K562 (cell line): ENCODE results near the gene TIPIN.

Experiments used
- ARID3A ChIP-seq: IDR thresholded peaks from 2 replicates; pipeline ENCODE4 v1.6.1; 2012; ENCODE audit warnings: low read depth, low read length, improper control_type of control experiment, borderline replicate concordance
- HDAC8 ChIP-seq: fragments of 450-650 bp; IDR thresholded peaks from 2 replicates; pipeline ENCODE4 v1.6.1; 2016; ENCODE audit warnings: mild to moderate bottlenecking, missing genetic modification characterization, moderate library complexity, missing compliant biosample characterization
- MGA ChIP-seq: fragments of 450-650 bp; IDR thresholded peaks from 2 replicates; pipeline ENCODE4 v1.6.1; 2016; ENCODE audit warnings: mild to moderate bottlenecking, moderate library complexity
- NFE2 ChIP-seq: IDR thresholded peaks from 2 replicates; pipeline ENCODE4 v1.6.1; 2014; ENCODE audit warnings: antibody characterized with exemption, low read depth
- PATZ1 ChIP-seq: fragments of 250-450 bp; sonication (Bioruptor Pico); IDR thresholded peaks from 2 replicates; pipeline ENCODE4 v1.5.0; 2020; ENCODE audit warnings: mild to moderate bottlenecking, borderline replicate concordance
- POLR2A ChIP-seq: fragments of 450-650 bp; conservative IDR thresholded peaks from 2 replicates; pipeline ENCODE4 v1.6.1; 2016
- ZBTB11 ChIP-seq, 3 experiments: fragments of 200-800 bp in 1 of 3; fragments of 250-450 bp in 1 of 3; fragments of 450-650 bp in 1 of 3; sonication (Bioruptor Pico) in 1 of 3; sonication (Bioruptor generic) in 1 of 3; formaldehyde crosslinking in 1 of 3; IDR thresholded peaks; 2 replicates each; pipeline versions ENCODE4 v1.6.1 to v1.8.0; 2016 to 2022; ENCODE audit warnings: mild to moderate bottlenecking in 2 of 3, missing genetic modification characterization in 2 of 3, missing compliant biosample characterization in 1 of 3, moderate library complexity in 1 of 3
- ZNF740 ChIP-seq, 3 experiments: fragments of 200-800 bp in 1 of 3; sonication (Bioruptor generic) in 1 of 3; sonication (generic) in 1 of 3; formaldehyde crosslinking in 1 of 3; IDR thresholded peaks; 2 replicates each; pipeline versions ENCODE4 v1.6.1 to v1.8.0; 2016 to 2022; ENCODE audit warnings: mild to moderate bottlenecking in 2 of 3, missing compliant biosample characterization in 2 of 3, missing genetic modification characterization in 2 of 3, missing genetic modification reagents in 1 of 3

- TF ChIP-seq POLR2A: no peak
- TF ChIP-seq ZBTB11 (CRISPR knock-in tag; IDR thresholded peaks at IDR 0.05): no peak
- TF ChIP-seq ARID3A: no peak
- no peak for TF ChIP-seq PATZ1 (CRISPR knock-in tag)
- TF ChIP-seq HDAC8 (tag): no peak
- no peak for TF ChIP-seq ZNF740 (CRISPR knock-in tag; IDR thresholded peaks at IDR 0.05)
- TF ChIP-seq ZNF740 (tag; IDR thresholded peaks at IDR 0.05): no peak
- no peak for TF ChIP-seq MGA
- no peak for TF ChIP-seq NFE2
Measured at GRCh38 chr15:66290007-66290406, 66.5 kb downstream of the TIPIN start.
